ENCODE results near the gene MAS1L. TPM values are rescaled to one million over a fixed set of nuclear protein-coding genes. Genes with fewer than 3 reads are reported as not detected.

Gene MAS1L
- total RNA-seq, 1 donor from 2014 or later = not detected

DNA sequence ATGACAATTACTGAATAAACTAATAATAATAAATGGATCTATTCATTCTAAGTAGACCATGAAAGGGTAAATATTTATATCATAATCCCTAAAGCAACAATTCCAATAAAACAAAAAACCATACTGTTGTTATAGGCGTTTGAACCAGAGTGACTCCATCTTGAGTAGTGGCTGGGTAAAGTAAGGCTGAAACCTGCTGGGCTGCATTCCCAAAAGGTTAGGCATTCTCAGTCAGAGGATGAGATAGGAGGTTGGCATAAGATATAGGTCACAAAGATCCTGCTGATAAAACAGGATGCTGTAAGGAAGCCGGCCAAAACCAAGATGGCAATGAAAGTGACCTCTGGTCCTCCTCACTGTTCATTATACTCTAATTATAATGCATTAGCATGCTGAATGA is 22.5 kb downstream of the MAS1L start:
- H3K9me3 Mint-ChIP-seq = no peaks in the 10 kb centered on the region
- H3K27ac Mint-ChIP-seq = no peak overlapping the region
- H3K27me3 ChIP-seq = no peaks in the 10 kb centered on the region
- H3F3A ChIP-seq (ENCODE audit: low read depth) = no peaks in the 10 kb centered on the region
- H2AFZ ChIP-seq (replicated peaks) = no peak overlapping the region
- no peak overlapping the region for H3K27ac ChIP-seq
- H3K4me3 ChIP-seq = no peak overlapping the region
- H3K4me2 ChIP-seq = no peak overlapping the region
- no peak overlapping the region for H3K4me3 Mint-ChIP-seq
- no peaks in the 10 kb centered on the region for H3K79me2 ChIP-seq (ENCODE audit: low read depth)
- no peak overlapping the region for H3K9ac ChIP-seq
- TF ChIP-seq, protein P1, sequence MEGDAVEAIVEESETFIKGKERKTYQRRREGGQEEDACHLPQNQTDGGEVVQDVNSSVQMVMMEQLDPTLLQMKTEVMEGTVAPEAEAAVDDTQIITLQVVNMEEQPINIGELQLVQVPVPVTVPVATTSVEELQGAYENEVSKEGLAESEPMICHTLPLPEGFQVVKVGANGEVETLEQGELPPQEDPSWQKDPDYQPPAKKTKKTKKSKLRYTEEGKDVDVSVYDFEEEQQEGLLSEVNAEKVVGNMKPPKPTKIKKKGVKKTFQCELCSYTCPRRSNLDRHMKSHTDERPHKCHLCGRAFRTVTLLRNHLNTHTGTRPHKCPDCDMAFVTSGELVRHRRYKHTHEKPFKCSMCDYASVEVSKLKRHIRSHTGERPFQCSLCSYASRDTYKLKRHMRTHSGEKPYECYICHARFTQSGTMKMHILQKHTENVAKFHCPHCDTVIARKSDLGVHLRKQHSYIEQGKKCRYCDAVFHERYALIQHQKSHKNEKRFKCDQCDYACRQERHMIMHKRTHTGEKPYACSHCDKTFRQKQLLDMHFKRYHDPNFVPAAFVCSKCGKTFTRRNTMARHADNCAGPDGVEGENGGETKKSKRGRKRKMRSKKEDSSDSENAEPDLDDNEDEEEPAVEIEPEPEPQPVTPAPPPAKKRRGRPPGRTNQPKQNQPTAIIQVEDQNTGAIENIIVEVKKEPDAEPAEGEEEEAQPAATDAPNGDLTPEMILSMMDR (IDR thresholded peaks at IDR 0.05) = no peak
- TF ChIP-seq EZH2 (IDR thresholded peaks at IDR 0.05) = no peak
- TF ChIP-seq EZH2phosphoT487 (IDR thresholded peaks at IDR 0.05) = no peak
- DNase-seq (ENCODE audit: low spot score) = no peak
- no peaks in the 10 kb centered on the region for H3K4me1 ChIP-seq
- no peaks in the 10 kb centered on the region for H3K27me3 Mint-ChIP-seq (ENCODE audit: insufficient read depth, low read depth)
- H3K36me3 Mint-ChIP-seq = no peaks in the 10 kb centered on the region
- no peaks in the 10 kb centered on the region for H3K4me1 Mint-ChIP-seq
- H3K36me3 ChIP-seq = no peaks in the 10 kb centered on the region
- H4K20me1 ChIP-seq (ENCODE audit: low read depth) = no peaks in the 10 kb centered on the region
- H3K9me3 ChIP-seq (ENCODE audit: low read depth) = no peaks in the 10 kb centered on the region

DNA sequence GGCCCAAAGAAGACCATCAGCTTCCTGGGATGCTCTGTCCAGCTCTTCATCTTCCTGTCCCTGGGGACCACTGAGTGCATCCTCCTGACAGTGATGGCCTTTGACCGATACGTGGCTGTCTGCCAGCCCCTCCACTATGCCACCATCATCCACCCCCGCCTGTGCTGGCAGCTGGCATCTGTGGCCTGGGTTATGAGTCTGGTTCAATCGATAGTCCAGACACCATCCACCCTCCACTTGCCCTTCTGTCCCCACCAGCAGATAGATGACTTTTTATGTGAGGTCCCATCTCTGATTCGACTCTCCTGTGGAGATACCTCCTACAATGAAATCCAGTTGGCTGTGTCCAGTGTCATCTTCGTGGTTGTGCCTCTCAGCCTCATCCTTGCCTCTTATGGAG is 25.7 kb downstream of the MAS1L start:
- no peak overlapping the region for H3K27ac ChIP-seq
- no peaks in the 10 kb centered on the region for H4K20me1 ChIP-seq (ENCODE audit: low read depth)
- no peak overlapping the region for H3K4me3 ChIP-seq
- H3K4me2 ChIP-seq = no peak overlapping the region
- H3K9me3 Mint-ChIP-seq = no peaks in the 10 kb centered on the region
- no peaks in the 10 kb centered on the region for H3K79me2 ChIP-seq (ENCODE audit: low read depth)
- no peak overlapping the region for H3K4me3 Mint-ChIP-seq
- H3K36me3 Mint-ChIP-seq = no peaks in the 10 kb centered on the region
- H3K27me3 Mint-ChIP-seq (ENCODE audit: insufficient read depth, low read depth) = no peaks in the 10 kb centered on the region
- H3K36me3 ChIP-seq = no peaks in the 10 kb centered on the region
- no peak for DNase-seq (ENCODE audit: low spot score)
- no peak overlapping the region for H2AFZ ChIP-seq (replicated peaks)
- no peaks in the 10 kb centered on the region for H3K4me1 Mint-ChIP-seq
- H3K9me3 ChIP-seq (ENCODE audit: low read depth) = no peaks in the 10 kb centered on the region
- H3K27ac Mint-ChIP-seq = no peak overlapping the region
- no peaks in the 10 kb centered on the region for H3K27me3 ChIP-seq
- TF ChIP-seq, protein P1 (IDR thresholded peaks at IDR 0.05) = no peak
- no peak for TF ChIP-seq EZH2 (IDR thresholded peaks at IDR 0.05)
- H3K4me1 ChIP-seq = no peaks in the 10 kb centered on the region
- H3K9ac ChIP-seq = no peak overlapping the region
- no peaks in the 10 kb centered on the region for H3F3A ChIP-seq (ENCODE audit: low read depth)

DNA sequence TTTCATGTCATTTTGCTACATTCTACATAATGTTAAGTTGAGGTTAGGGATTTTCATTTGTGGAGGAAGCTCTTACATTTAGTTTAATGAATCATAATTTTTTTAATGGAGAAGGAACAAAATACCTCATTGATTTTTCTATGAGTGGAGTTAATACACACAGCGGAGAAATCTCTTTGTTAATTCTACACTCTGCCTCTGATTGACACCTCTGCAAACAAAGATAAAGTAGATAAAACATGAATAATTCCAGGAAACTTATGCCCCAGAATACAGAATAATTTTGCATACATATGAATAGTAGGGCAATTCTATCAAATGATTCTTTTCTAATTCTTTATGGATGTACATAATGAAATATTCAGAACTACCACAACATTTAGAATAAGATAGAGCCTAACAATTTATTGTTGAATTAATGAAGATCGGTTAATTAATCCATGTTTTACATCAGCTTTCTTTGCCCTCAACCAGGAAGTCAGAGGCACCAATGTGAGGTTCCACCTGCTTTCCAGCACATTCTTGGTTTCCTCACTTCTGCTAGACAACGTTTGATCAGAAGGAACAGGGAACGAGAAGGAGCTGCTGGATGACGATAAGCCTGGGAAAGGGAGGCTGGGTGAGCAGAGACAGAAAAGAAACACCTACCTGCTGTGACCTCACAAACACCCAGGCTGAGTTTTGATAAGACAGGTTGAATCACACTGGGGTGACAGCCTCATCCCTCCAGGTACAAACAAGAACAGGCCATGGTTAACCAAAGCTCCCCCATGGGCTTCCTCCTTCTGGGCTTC is 26.5 kb downstream of the MAS1L start:
- H3K4me2 ChIP-seq = no peak overlapping the region
- no peak overlapping the region for H3K4me3 ChIP-seq
- H3K79me2 ChIP-seq (ENCODE audit: low read depth) = no peaks in the 10 kb centered on the region
- DNase-seq (ENCODE audit: low spot score) = no peak
- H3K36me3 ChIP-seq = no peaks in the 10 kb centered on the region
- no peak overlapping the region for H3K27ac Mint-ChIP-seq
- H3K27me3 Mint-ChIP-seq (ENCODE audit: insufficient read depth, low read depth) = no peaks in the 10 kb centered on the region
- no peaks in the 10 kb centered on the region for H3K4me1 Mint-ChIP-seq
- no peaks in the 10 kb centered on the region for H3K27me3 ChIP-seq
- no peaks in the 10 kb centered on the region for H3K4me1 ChIP-seq
- no peak overlapping the region for H3K4me3 Mint-ChIP-seq
- no peaks in the 10 kb centered on the region for H3K9me3 Mint-ChIP-seq
- no peaks in the 10 kb centered on the region for H3K9me3 ChIP-seq (ENCODE audit: low read depth)
- no peak overlapping the region for H3K9ac ChIP-seq
- H2AFZ ChIP-seq (replicated peaks) = no peak overlapping the region
- TF ChIP-seq EZH2 (IDR thresholded peaks at IDR 0.05) (no peak), EZH2phosphoT487 (IDR thresholded peaks at IDR 0.05) (no peak)
- TF ChIP-seq, protein P1 (IDR thresholded peaks at IDR 0.05) = no peak
- H3F3A ChIP-seq (ENCODE audit: low read depth) = no peaks in the 10 kb centered on the region
- no peak overlapping the region for H3K27ac ChIP-seq
- no peaks in the 10 kb centered on the region for H4K20me1 ChIP-seq (ENCODE audit: low read depth)
- no peaks in the 10 kb centered on the region for H3K36me3 Mint-ChIP-seq

Measured in neural progenitor cell (in vitro differentiated cells).